Adipocyte (in vitro differentiated cells): ENCODE results near the gene MAGI1.

Experiments used
- DNase-seq: peaks from one replicate; pipeline ENCODE4 v3.0.0-alpha.2; 2015; ENCODE audit warnings: low read depth
- H3K27me3 ChIP-seq: replicated peaks from 2 replicates; pipeline ENCODE4 v1.7.0; 2013; ENCODE audit warnings: mild to moderate bottlenecking, low read length, moderate library complexity; ENCODE audit not compliant: control insufficient read depth, insufficient read depth
- H3K36me3 ChIP-seq: 2 replicates; pipeline ENCODE4 v1.7.0; 2013; ENCODE audit warnings: low read length, mild to moderate bottlenecking, moderate library complexity; ENCODE audit not compliant: control insufficient read depth, insufficient read depth, severe bottlenecking
- H3K4me1 ChIP-seq: 2 replicates; pipeline ENCODE4 v1.7.0; 2013; ENCODE audit warnings: mild to moderate bottlenecking, low read length, moderate library complexity; ENCODE audit not compliant: control insufficient read depth, insufficient read depth
- H3K4me3 ChIP-seq: 2 replicates; pipeline ENCODE4 v1.7.0; 2013; ENCODE audit warnings: mild to moderate bottlenecking, low read length, moderate library complexity
- H3K9ac ChIP-seq: 2 replicates; pipeline ENCODE4 v1.7.0; 2013; ENCODE audit warnings: mild to moderate bottlenecking, low read length, moderate library complexity
- H3K9me3 ChIP-seq: 2 replicates; pipeline ENCODE4 v1.7.0; 2013; ENCODE audit warnings: mild to moderate bottlenecking, low read length, moderate library complexity; ENCODE audit not compliant: control insufficient read depth

The MAGI1 gene

GRCh38 chr3:65742914-65743313 is 295.8 kb downstream of the MAGI1 start:
- H3K27me3 ChIP-seq = no peaks in the 10 kb centered on the region
- H3K4me1 ChIP-seq = peaks cover 4% of the 10 kb centered on the region
- H3K9ac ChIP-seq = no peak overlapping the region
- no peaks in the 10 kb centered on the region for H3K9me3 ChIP-seq
- no peaks in the 10 kb centered on the region for H3K36me3 ChIP-seq
- H3K4me3 ChIP-seq = no peak overlapping the region
- DNase-seq = peak; percentile 18

DNA sequence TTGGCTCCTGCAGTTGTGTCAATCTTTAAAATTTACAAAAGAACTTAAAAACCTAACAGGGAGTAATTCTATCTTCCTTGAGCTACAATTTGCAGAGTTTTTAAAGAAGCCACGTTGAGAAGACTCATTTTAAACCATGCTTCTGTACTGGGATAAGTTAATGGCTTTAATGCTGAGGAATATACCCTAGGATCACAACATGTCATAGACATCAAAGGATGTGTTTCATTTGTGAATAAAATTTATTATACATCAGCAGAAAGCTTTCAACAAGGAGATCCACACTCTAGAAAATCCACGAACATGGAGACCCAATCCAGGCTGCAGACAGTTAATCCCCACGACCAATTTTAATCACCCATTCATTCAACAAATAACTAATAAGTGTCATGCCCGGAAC is 297.2 kb downstream of the MAGI1 start:
- Histone ChIP-seq H3K4me1 (no peaks in the 10 kb centered on the region), H3K27me3 (no peaks in the 10 kb centered on the region), H3K4me3 (no peak overlapping the region), H3K36me3 (no peaks in the 10 kb centered on the region), H3K9me3 (no peaks in the 10 kb centered on the region), H3K9ac (no peak overlapping the region)
- no peak for DNase-seq

GRCh38 chr3:65739901-65740541 is 298.7 kb downstream of the MAGI1 start:
- DNase-seq = no peak
- no peaks in the 10 kb centered on the region for H3K4me1 ChIP-seq
- no peaks in the 10 kb centered on the region for H3K27me3 ChIP-seq
- H3K4me3 ChIP-seq = no peak overlapping the region
- no peaks in the 10 kb centered on the region for H3K36me3 ChIP-seq
- no peak overlapping the region for H3K9ac ChIP-seq
- H3K9me3 ChIP-seq = no peaks in the 10 kb centered on the region

GRCh38 chr3:65734792-65735191 is 303.9 kb downstream of the MAGI1 start:
- Histone ChIP-seq H3K36me3 (no peaks in the 10 kb centered on the region), H3K27me3 (no peaks in the 10 kb centered on the region), H3K9me3 (no peaks in the 10 kb centered on the region), H3K4me3 (no peak overlapping the region), H3K4me1 (peaks cover 12% of the 10 kb centered on the region), H3K9ac (no peak overlapping the region)
- no peak for DNase-seq

GRCh38 chr3:65734382-65734781 is 304.3 kb downstream of the MAGI1 start:
- no peak for DNase-seq
- no peak overlapping the region for H3K9ac ChIP-seq

GRCh38 chr3:65733459-65733858 is 305.3 kb downstream of the MAGI1 start:
- DNase-seq = no peak
- Histone ChIP-seq H3K27me3 (no peaks in the 10 kb centered on the region), H3K9ac (no peak overlapping the region), H3K4me1 (peaks cover 25% of the 10 kb centered on the region), H3K36me3 (no peaks in the 10 kb centered on the region), H3K4me3 (no peak overlapping the region), H3K9me3 (no peaks in the 10 kb centered on the region)

More at GRCh38 chr3:65734382-65734781, 304.3 kb downstream of the MAGI1 start:
- Histone ChIP-seq H3K27me3 (no peaks in the 10 kb centered on the region), H3K4me3 (no peak overlapping the region), H3K36me3 (no peaks in the 10 kb centered on the region), H3K4me1 (peaks cover 16% of the 10 kb centered on the region), H3K9me3 (no peaks in the 10 kb centered on the region)

- Histone ChIP-seq H3K4me3 (peak overlapping the region; percentile 29), H3K9ac (no peak overlapping the region), H3K27me3 (no peaks in the 10 kb centered on the region), H3K4me1 (peaks cover 27% of the 10 kb centered on the region), H3K36me3 (no peaks in the 10 kb centered on the region), H3K9me3 (no peaks in the 10 kb centered on the region)
- DNase-seq = peak; percentile 88
These were observed 306.4 kb downstream of the MAGI1 start for GRCh38 chr3:65732051-65732935.

- Histone ChIP-seq H3K27me3 (no peaks in the 10 kb centered on the region), H3K9ac (no peak overlapping the region), H3K4me1 (peaks cover 27% of the 10 kb centered on the region), H3K4me3 (no peak overlapping the region), H3K9me3 (no peaks in the 10 kb centered on the region), H3K36me3 (no peaks in the 10 kb centered on the region)
- DNase-seq = no peak
These were observed 308.3 kb downstream of the MAGI1 start for GRCh38 chr3:65730449-65730848.

DNA sequence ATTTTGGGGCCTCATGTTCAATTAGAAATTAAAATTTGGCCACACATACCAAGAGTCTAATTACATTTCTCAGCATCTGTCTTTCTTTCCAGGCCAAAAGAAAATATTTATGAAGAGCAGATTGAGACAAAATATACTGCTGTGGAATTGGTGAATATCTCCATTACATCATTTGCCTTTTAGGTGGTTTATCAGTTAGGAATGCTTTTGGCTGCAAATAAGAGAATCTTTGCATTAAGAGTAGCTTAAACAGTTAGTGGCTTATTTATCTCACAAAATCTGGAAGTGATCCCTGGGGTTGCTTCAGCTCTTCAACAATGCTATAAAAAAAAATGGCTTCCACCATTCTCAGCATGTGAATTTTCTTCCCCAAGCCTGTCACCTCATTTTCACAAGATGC is 308.7 kb downstream of the MAGI1 start:
- no peaks in the 10 kb centered on the region for H3K9me3 ChIP-seq
- H3K27me3 ChIP-seq = no peaks in the 10 kb centered on the region
- no peak for DNase-seq
- no peaks in the 10 kb centered on the region for H3K36me3 ChIP-seq
- H3K9ac ChIP-seq = no peak overlapping the region
- no peak overlapping the region for H3K4me3 ChIP-seq
- H3K4me1 ChIP-seq = peaks cover 27% of the 10 kb centered on the region

GRCh38 chr3:65729555-65729954 is 309.2 kb downstream of the MAGI1 start:
- no peak overlapping the region for H3K4me3 ChIP-seq
- no peaks in the 10 kb centered on the region for H3K36me3 ChIP-seq
- DNase-seq = peak; percentile 88
- H3K9me3 ChIP-seq = no peaks in the 10 kb centered on the region
- no peaks in the 10 kb centered on the region for H3K27me3 ChIP-seq
- no peak overlapping the region for H3K9ac ChIP-seq
- H3K4me1 ChIP-seq = peaks cover 27% of the 10 kb centered on the region

GRCh38 chr3:65728138-65728537 is 310.6 kb downstream of the MAGI1 start:
- H3K4me1 ChIP-seq = peaks cover 27% of the 10 kb centered on the region
- H3K9ac ChIP-seq = no peak overlapping the region
- no peaks in the 10 kb centered on the region for H3K27me3 ChIP-seq
- no peaks in the 10 kb centered on the region for H3K9me3 ChIP-seq
- no peak overlapping the region for H3K4me3 ChIP-seq
- DNase-seq = no peak
- H3K36me3 ChIP-seq = no peaks in the 10 kb centered on the region
